Mucosa of gallbladder (tissue), 1 donor: ENCODE results near the gene ZNF668. TPM values are rescaled to one million over a fixed set of nuclear protein-coding genes. Genes with fewer than 3 reads are reported as not detected.
"Not testable (repeated sequence)": the region's sequence is repeated elsewhere in the genome, so short reads cannot be mapped to it uniquely, and the experiment has no call there.

Experiments
- DNase-seq: peaks from one replicate; pipeline ENCODE4 v3.0.0-alpha.2; 2020; ENCODE audit warnings: low spot score
- total RNA-seq: library from RNA; stranded (reverse); gene quantifications from one replicate; pipeline ENCODE4 v1.2.1, GENCODE V29; 2021
- donor health status: DM: no; HTN: no; CAD: no.

The ZNF668 gene
- total RNA-seq, 1 donor from 2014 or later: 9.2 TPM

- not testable (repeated sequence) for DNase-seq
Measured at GRCh38 chr16:31100876-31101641, 27.0 kb upstream of the ZNF668 start.

GRCh38 chr16:31099860-31100638 lies 26.0 kb upstream of the ZNF668 start:
- no peak for DNase-seq

GRCh38 chr16:31094424-31095120 lies 20.5 kb upstream of the ZNF668 start, which contains the start of gene VKORC1:
TSS of gene VKORC1 (minus strand) at chr16:31094797. CDS start at chr16:31094729, 68 bp downstream.
- DNase-seq: peak; percentile 97

- DNase-seq: no peak
Measured at GRCh38 chr16:31094088-31094423, 20.0 kb upstream of the ZNF668 start.

- no peak for DNase-seq
Measured at GRCh38 chr16:31093132-31093703, 19.2 kb upstream of the ZNF668 start.

- DNase-seq: no peak
Measured at GRCh38 chr16:31092330-31092729, 18.3 kb upstream of the ZNF668 start.

- DNase-seq: no peak
Measured at GRCh38 chr16:31090540-31090939, 16.5 kb upstream of the ZNF668 start.

GRCh38 chr16:31089199-31089598 lies 15.2 kb upstream of the ZNF668 start:
- DNase-seq: no peak

GRCh38 chr16:31088459-31089183 lies 14.6 kb upstream of the ZNF668 start, which contains the start of gene PRSS53:
TSS of gene PRSS53 (minus strand) at chr16:31088943. CDS start at chr16:31088809, 134 bp downstream.
- no peak for DNase-seq

- DNase-seq: no peak
Measured at GRCh38 chr16:31087971-31088370, 13.9 kb upstream of the ZNF668 start.

GRCh38 chr16:31087481-31087880 lies 13.4 kb upstream of the ZNF668 start:
- no peak for DNase-seq

- no peak for DNase-seq
Measured at GRCh38 chr16:31086629-31086906, 12.5 kb upstream of the ZNF668 start.

GRCh38 chr16:31085873-31086628 lies 12.0 kb upstream of the ZNF668 start:
- DNase-seq: no peak

- DNase-seq: no peak
Measured at GRCh38 chr16:31085411-31085810, 11.4 kb upstream of the ZNF668 start.

- no peak for DNase-seq
Measured at GRCh38 chr16:31084584-31085302, 10.7 kb upstream of the ZNF668 start.

GRCh38 chr16:31083981-31084380 lies 9.9 kb upstream of the ZNF668 start:
- DNase-seq: no peak

GRCh38 chr16:31083556-31083955 lies 9.5 kb upstream of the ZNF668 start:
- no peak for DNase-seq

- no peak for DNase-seq
Measured at GRCh38 chr16:31083081-31083480, 9.0 kb upstream of the ZNF668 start.

- DNase-seq: no peak
Measured at GRCh38 chr16:31082368-31083045, 8.5 kb upstream of the ZNF668 start.
